ENCODE measurements around the gene XRCC1. TPM values are rescaled to one million over a fixed set of nuclear protein-coding genes. Genes with fewer than 3 reads are reported as not detected.
"Not testable (repeated sequence)": the region's sequence is repeated elsewhere in the genome, so short reads cannot be mapped to it uniquely, and the experiment has no call there.

Gene XRCC1
- total RNA-seq, 2 donors from 2014 or later: 22.3 to 40.7 TPM

GRCh38 chr19:43606569-43607229 lies 31.4 kb upstream of the XRCC1 start:
- no peak for DNase-seq
- no peaks in the 10 kb centered on the region for H3K4me1 ChIP-seq
- no peaks in the 10 kb centered on the region for H3K9me3 ChIP-seq
- H3K27me3 ChIP-seq: no peaks in the 10 kb centered on the region
- no peak for TF ChIP-seq CTCF (IDR thresholded peaks at IDR 0.05)
- no peak overlapping the region for H3K4me3 ChIP-seq
- no peaks in the 10 kb centered on the region for H3K36me3 ChIP-seq
- intact Hi-C loops (cut with DNase I): loop anchor here (10.0 kb wide), 1 partner anchor 48 kb away; no protein-coding TSS in a partner anchor
- no peak overlapping the region for H3K27ac ChIP-seq
- H3K9ac ChIP-seq (ENCODE audit: low read depth in 2 of 2, low read length in 2 of 2): no peak overlapping the region

GRCh38 chr19:43605875-43606568 lies 30.7 kb upstream of the XRCC1 start:
- no peaks in the 10 kb centered on the region for H3K9me3 ChIP-seq
- H3K36me3 ChIP-seq: no peaks in the 10 kb centered on the region
- H3K27ac ChIP-seq: no peak overlapping the region
- no peak for TF ChIP-seq CTCF (IDR thresholded peaks at IDR 0.05)
- H3K4me1 ChIP-seq: no peaks in the 10 kb centered on the region
- no peak for DNase-seq
- no peaks in the 10 kb centered on the region for H3K27me3 ChIP-seq
- no peak overlapping the region for H3K9ac ChIP-seq (ENCODE audit: low read depth in 2 of 2, low read length in 2 of 2)
- no peak overlapping the region for H3K4me3 ChIP-seq
- intact Hi-C loops (cut with DNase I): loop anchor here (10.0 kb wide), 1 partner anchor 49 kb away; no protein-coding TSS in a partner anchor

GRCh38 chr19:43600326-43600725 lies 25.0 kb upstream of the XRCC1 start:
- DNase-seq; H3K27me3 ChIP-seq; H3K36me3 ChIP-seq; H3K9me3 ChIP-seq; H3K27ac ChIP-seq; H3K9ac ChIP-seq (ENCODE audit: low read depth in 2 of 2, low read length in 2 of 2); H3K4me3 ChIP-seq: not testable (repeated sequence)
- H3K4me1 ChIP-seq: peaks cover 11% of the 10 kb centered on the region
- intact Hi-C loops (cut with DNase I): loop anchor here (10.0 kb wide), 1 partner anchor 54 kb away; no protein-coding TSS in a partner anchor

- intact Hi-C loops (cut with DNase I): loop anchor here (10.0 kb wide), 2 partner anchors 55 to 65 kb away; partner anchors contain the start of gene ZNF575
- H3K9ac ChIP-seq (ENCODE audit: low read depth in 2 of 2, low read length in 2 of 2): no peak overlapping the region
- DNase-seq: no peak
- TF ChIP-seq CTCF (IDR thresholded peaks at IDR 0.05): no peak
- no peak overlapping the region for H3K27ac ChIP-seq
- H3K27me3 ChIP-seq: no peaks in the 10 kb centered on the region
- peaks cover 12% of the 10 kb centered on the region for H3K4me1 ChIP-seq
- no peak overlapping the region for H3K4me3 ChIP-seq
- H3K9me3 ChIP-seq: no peaks in the 10 kb centered on the region
- no peaks in the 10 kb centered on the region for H3K36me3 ChIP-seq
Measured at GRCh38 chr19:43599635-43600295, 24.4 kb upstream of the XRCC1 start.

GRCh38 chr19:43598445-43599240 lies 23.3 kb upstream of the XRCC1 start:
- no peak for DNase-seq
- Histone ChIP-seq H3K9ac (ENCODE audit: low read depth in 2 of 2, low read length in 2 of 2) (peak overlapping the region in 1 of 2 donors; percentile 1), H3K9me3 (no peaks in the 10 kb centered on the region), H3K27ac (no peak overlapping the region), H3K36me3 (no peaks in the 10 kb centered on the region), H3K27me3 (no peaks in the 10 kb centered on the region), H3K4me1 (peaks cover 20% of the 10 kb centered on the region), H3K4me3 (no peak overlapping the region)
- intact Hi-C loops (cut with DNase I): loop anchor here (10.0 kb wide), 1 partner anchor 64 kb away; the partner anchor contains the start of gene ZNF575
- no peak for TF ChIP-seq CTCF (IDR thresholded peaks at IDR 0.05)

Measured in colonic mucosa (tissue), 4 donors.